SU-DHL-6 (cell line): ENCODE data around the gene ZNF488.

Experiments used
- CTCF ChIP-seq: fragments of 200-600 bp; sonication (generic); IDR thresholded peaks from one replicate; pipeline ENCODE4 v1.5.1; 2017; ENCODE audit warnings: antibody characterized with exemption, mild to moderate bottlenecking, low read length, moderate library complexity; ENCODE audit not compliant: insufficient read depth, poor library complexity, severe bottlenecking
- EZH2phosphoT487 ChIP-seq: fragments of 200-600 bp; sonication (generic), shearing (Covaris generic); conservative IDR thresholded peaks from 2 replicates; pipeline ENCODE4 v1.6.1; 2018; ENCODE audit warnings: mild to moderate bottlenecking, antibody characterized with exemption, low read length, moderate library complexity, mixed read lengths

DNA sequence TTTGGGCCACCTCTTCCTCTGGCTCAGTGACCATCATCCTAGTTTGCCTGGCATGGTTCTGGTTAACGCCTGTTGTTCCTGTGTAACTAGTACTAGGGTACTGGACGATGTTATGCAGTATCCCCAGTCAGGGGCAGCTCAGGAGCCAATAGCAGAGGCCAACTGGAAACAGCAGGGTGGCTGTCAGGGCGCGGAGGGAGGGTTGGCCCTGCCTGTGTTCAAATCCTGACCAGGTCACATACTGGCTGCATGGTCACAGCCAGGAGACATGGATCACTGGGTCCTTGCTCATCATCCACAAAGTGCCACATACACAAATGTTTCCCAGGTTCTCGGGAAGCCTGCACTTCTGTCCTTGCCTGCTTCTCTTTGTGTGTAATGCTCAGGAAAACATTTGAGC lies 48.2 kb downstream of the ZNF488 start:
- TF ChIP-seq CTCF = no peak
- no peak for TF ChIP-seq EZH2phosphoT487
